ENCODE results near the gene NOTCH3. TPM values are rescaled to one million over a fixed set of nuclear protein-coding genes. Genes with fewer than 3 reads are reported as not detected.

Gene NOTCH3
- total RNA-seq, 1 experiment from 2014 or later = 153 TPM

GRCh38 chr19:15136234-15136954, 64.4 kb downstream of the NOTCH3 start:
- CTCF ChIA-PET = no interaction called here
- H3K9me3 Mint-ChIP-seq = peaks cover 22% of the 10 kb centered on the region
- TF ChIP-seq ELF4 (CRISPR knock-in tag; IDR thresholded peaks at IDR 0.05; ENCODE audit: low read depth) = no peak
- TF ChIP-seq HMGA2 (CRISPR knock-in tag; IDR thresholded peaks at IDR 0.05) = no peak
- TF ChIP-seq NFYB (CRISPR knock-in tag; conservative IDR thresholded peaks at IDR 0.05; ENCODE audit: low read depth) = no peak
- no peak for TF ChIP-seq FOXP1 (CRISPR knock-in tag; IDR thresholded peaks at IDR 0.05; ENCODE audit: borderline replicate concordance)
- no peak for TF ChIP-seq MLX (CRISPR knock-in tag; IDR thresholded peaks at IDR 0.05)
- no peak for TF ChIP-seq MXD4 (CRISPR knock-in tag; IDR thresholded peaks at IDR 0.05; ENCODE audit: borderline replicate concordance)
- TF ChIP-seq ATF2 (CRISPR knock-in tag; IDR thresholded peaks at IDR 0.05; ENCODE audit: borderline replicate concordance, low read depth) = no peak
- no peak for TF ChIP-seq TEAD1 (CRISPR knock-in tag; IDR thresholded peaks at IDR 0.05)
- TF ChIP-seq ZNF263 (CRISPR knock-in tag; IDR thresholded peaks at IDR 0.05; ENCODE audit: low read depth) = no peak
- TF ChIP-seq ZNF121 (CRISPR knock-in tag; IDR thresholded peaks at IDR 0.05) = no peak
- TF ChIP-seq IRF1 (CRISPR knock-in tag; IDR thresholded peaks at IDR 0.05) = no peak
- no peak for TF ChIP-seq ZNF532 (CRISPR knock-in tag; IDR thresholded peaks at IDR 0.05; ENCODE audit: borderline replicate concordance)
- no peak for TF ChIP-seq MYBL2 (CRISPR knock-in tag; IDR thresholded peaks at IDR 0.05)
- no peak for TF ChIP-seq SP1 (CRISPR knock-in tag; conservative IDR thresholded peaks at IDR 0.05)
- TF ChIP-seq OVOL2 (CRISPR knock-in tag; IDR thresholded peaks at IDR 0.05; ENCODE audit: borderline replicate concordance) = no peak
- TF ChIP-seq ZBTB21 (CRISPR knock-in tag; IDR thresholded peaks at IDR 0.05; ENCODE audit: borderline replicate concordance) = no peak
- TF ChIP-seq GABPB1 (CRISPR knock-in tag; IDR thresholded peaks at IDR 0.05) = no peak
- no peak for TF ChIP-seq IRF2 (CRISPR knock-in tag; IDR thresholded peaks at IDR 0.05; ENCODE audit: borderline replicate concordance, low read depth)
- no peak for TF ChIP-seq ZSCAN18 (CRISPR knock-in tag; IDR thresholded peaks at IDR 0.05)
- no peak for ATAC-seq
- H3K4me3 Mint-ChIP-seq = no peak overlapping the region
- H3K36me3 Mint-ChIP-seq = peaks cover 4% of the 10 kb centered on the region; the same call in 1 of the 2 replicates
- no peaks in the 10 kb centered on the region for H3K4me1 Mint-ChIP-seq
- H3K27ac Mint-ChIP-seq = no peak overlapping the region
- H3K27me3 Mint-ChIP-seq (ENCODE audit: low read depth) = peaks cover 44% of the 10 kb centered on the region
- POLR2A ChIA-PET = no interaction called here
- DNase-seq (ENCODE audit: low spot score) = no peak

Data from WTC11 (cell line).